CD4-positive, alpha-beta T cell treated with Interferon gamma for 1 hour (primary cell): ENCODE results near the gene ENTPD7.
"Not testable (repeated sequence)": the region's sequence is repeated elsewhere in the genome, so short reads cannot be mapped to it uniquely, and the experiment has no call there.

Experiments used
- DNase-seq: peaks from one replicate; pipeline ENCODE4 v3.0.0-alpha.2; 2020

Gene ENTPD7

GRCh38 chr10:99659031-99659867, at the start of gene ENTPD7:
Gene ENTPD7 (plus strand): TSS chr10:99659509. CDS start chr10:99659957, 448 bp downstream.
- DNase-seq = peak; percentile 88

GRCh38 chr10:99610221-99610620, 49.1 kb upstream of the ENTPD7 start:
- DNase-seq = no peak

GRCh38 chr10:99611326-99611725, 48.0 kb upstream of the ENTPD7 start:
- DNase-seq = no peak

GRCh38 chr10:99612167-99612831, 47.0 kb upstream of the ENTPD7 start:
- no peak for DNase-seq

GRCh38 chr10:99615426-99615825, 43.9 kb upstream of the ENTPD7 start:
- DNase-seq = no peak

GRCh38 chr10:99617696-99618095, 41.6 kb upstream of the ENTPD7 start:
- DNase-seq = no peak

- DNase-seq = no peak
These were observed 40.1 kb upstream of the ENTPD7 start for GRCh38 chr10:99619090-99619800.

GRCh38 chr10:99619851-99620710, 39.2 kb upstream of the ENTPD7 start, which contains the start of gene SLC25A28:
Gene SLC25A28 (minus strand): TSS chr10:99620439. CDS start chr10:99620335, 104 bp downstream.
- peak; percentile 8 for DNase-seq

- DNase-seq = peak; percentile 98
These were observed 38.4 kb upstream of the ENTPD7 start for GRCh38 chr10:99620711-99621453.

GRCh38 chr10:99621454-99622251, 37.7 kb upstream of the ENTPD7 start:
- DNase-seq = no peak

GRCh38 chr10:99623919-99624318, 35.4 kb upstream of the ENTPD7 start:
- DNase-seq = no peak

- not testable (repeated sequence) for DNase-seq
These were observed 34.2 kb upstream of the ENTPD7 start for GRCh38 chr10:99625124-99625523.

- DNase-seq = no peak
These were observed 30.2 kb upstream of the ENTPD7 start for GRCh38 chr10:99628923-99629624.

- no peak for DNase-seq
These were observed 29.7 kb upstream of the ENTPD7 start for GRCh38 chr10:99629625-99629978.

- DNase-seq = no peak
These were observed 28.9 kb upstream of the ENTPD7 start for GRCh38 chr10:99630433-99630832.

GRCh38 chr10:99630991-99631390, 28.3 kb upstream of the ENTPD7 start:
- no peak for DNase-seq

- DNase-seq = no peak
These were observed 27.8 kb upstream of the ENTPD7 start for GRCh38 chr10:99631496-99631895.

- no peak for DNase-seq
These were observed 25.5 kb upstream of the ENTPD7 start for GRCh38 chr10:99633832-99634231.

- DNase-seq = no peak
These were observed 11.6 kb upstream of the ENTPD7 start for GRCh38 chr10:99647601-99648151.

GRCh38 chr10:99648717-99649116, 10.6 kb upstream of the ENTPD7 start:
- DNase-seq = no peak
